Globus pallidus (tissue), 1 donor: Measurements from ENCODE around the gene AQP7.
"Not testable (repeated sequence)": the region's sequence is repeated elsewhere in the genome, so short reads cannot be mapped to it uniquely, and the experiment has no call there.

Experiments
- DNase-seq: peaks from one replicate; pipeline ENCODE4 v3.0.0-alpha.2; 2015; ENCODE audit warnings: low spot score

AQP7 gene

DNA sequence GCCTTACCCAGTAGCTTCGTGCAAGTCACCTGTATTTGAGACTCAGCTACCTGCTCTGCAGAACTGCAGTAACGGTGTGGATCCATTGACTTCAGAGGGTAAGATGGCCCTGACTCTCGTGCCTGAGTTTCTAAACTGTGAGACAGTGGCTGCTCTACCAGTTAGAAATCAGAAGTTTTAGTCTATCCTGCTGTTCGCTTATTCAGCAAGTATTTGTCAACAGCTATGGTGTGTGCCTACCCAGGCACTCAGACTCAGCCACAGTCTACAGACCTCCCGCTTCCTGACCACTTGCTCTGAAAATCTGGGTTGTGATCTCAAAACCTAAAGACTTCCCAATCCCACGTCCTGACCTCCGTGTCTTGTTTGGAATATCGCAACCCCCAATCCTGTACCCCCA, 31.5 kb upstream of the AQP7 start:
- DNase-seq: no peak

DNA sequence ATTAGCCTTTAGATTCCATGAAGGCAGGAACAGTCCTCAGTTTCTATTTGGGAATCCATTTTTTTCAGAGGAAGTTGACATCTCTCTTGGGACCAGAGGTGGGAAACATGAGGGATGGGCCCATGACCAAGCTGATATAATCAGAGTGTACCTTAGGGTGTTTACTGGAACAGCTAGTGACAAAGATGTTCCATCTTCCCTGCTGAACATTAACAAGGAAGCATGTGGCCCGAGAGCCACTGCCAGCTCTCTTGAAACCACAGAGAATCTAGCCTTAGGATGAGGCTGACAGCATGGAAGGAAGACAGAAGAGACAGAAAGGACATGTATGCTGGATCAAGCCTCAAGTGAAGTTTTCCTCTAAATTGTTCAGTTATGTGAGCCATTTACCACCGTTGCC, 29.1 kb upstream of the AQP7 start:
- DNase-seq: no peak

DNA sequence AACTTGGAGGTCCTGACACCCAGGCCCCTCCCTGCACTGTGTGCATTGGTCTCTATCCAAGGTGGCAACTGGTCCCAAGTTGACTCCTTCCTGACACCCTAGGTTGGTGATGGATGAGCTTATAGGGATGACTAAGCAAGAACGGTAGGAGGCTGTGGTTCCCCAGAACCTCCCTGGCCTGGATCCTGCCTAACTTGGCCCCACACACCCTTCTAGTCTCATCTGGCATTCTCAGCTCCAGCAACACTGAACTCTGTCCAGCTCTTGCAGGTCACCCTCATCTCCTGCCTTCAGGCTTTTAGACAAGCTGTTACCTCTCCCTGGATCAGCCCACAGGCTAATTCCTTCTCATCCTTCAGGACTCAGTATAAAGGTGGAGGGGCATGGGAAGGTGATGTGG, 28.6 kb upstream of the AQP7 start:
- no peak for DNase-seq

DNA sequence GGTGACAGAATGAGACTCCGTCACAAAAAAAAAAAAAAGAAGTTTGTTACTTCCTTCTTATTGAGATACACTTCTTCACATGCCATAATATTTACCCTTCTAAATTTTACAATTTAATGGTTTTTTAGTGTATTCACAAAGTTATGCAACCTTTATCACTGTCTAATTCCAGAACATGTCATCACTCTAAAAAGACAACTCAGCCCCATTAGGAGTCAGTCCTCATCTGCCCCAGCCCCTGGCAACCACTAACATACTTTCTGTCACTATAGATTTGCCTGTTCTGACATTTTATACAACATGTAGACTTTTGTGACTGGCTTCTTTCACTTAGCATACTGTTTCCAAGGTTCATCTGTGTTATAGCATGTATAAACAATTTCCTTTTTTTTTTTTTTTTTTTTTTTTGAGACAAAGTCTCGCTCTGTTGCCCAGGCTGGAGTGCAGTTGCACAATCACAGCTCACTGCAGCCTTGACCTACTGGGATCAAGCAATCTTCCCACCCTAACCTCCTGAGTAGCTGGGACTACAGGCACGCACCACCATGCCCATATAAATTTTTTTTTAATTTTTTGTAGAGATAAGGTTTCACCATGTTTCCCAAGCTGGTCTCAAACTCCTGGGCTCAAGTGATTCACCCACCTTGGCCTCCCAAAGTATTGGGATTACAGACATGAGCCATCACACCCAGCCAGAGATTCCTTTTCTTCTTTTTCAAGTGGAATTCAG, 27.1 kb upstream of the AQP7 start:
- no peak for DNase-seq

DNA sequence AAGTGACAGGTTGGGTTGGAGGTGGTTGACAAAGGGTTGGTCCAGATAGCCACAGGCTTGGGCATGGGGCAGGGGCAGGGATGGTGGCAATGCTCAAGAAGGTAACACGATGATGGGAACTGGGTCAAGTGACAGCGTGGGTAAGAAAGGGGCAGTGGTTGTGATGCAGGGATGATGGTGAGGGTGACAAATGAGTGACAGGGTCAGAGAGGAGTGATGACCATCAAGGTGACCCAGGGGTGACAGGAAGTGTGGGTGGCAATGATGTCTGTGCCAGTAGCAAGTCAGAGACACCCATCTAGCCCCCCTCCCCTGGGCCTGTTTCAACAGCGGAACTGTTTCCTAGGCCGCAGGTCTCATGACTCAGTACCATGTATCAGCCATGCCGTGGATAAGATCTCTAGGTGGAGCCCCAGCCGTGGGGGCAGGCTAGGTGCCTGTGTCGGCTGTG, 24.5 kb upstream of the AQP7 start:
- DNase-seq: no peak

DNA sequence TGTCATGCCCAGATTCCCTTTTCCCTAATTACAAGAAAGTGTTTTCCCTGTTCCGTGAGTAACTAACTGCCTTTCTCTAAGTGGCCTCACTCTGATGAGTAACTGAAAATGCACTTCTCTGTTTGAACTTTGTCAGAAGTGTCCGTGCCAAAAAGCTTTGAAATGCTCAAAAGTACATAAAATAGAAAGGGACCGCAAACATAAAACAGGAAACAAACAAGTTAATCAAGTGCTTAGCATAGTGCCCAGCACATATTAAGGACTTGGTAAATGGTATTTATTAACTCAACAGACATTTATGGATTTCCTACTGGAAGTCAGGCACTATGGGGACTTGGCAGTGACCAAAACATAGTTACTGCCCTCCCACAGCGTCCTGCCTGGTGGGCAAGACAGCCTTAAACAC, 22.8 kb upstream of the AQP7 start:
- no peak for DNase-seq

DNA sequence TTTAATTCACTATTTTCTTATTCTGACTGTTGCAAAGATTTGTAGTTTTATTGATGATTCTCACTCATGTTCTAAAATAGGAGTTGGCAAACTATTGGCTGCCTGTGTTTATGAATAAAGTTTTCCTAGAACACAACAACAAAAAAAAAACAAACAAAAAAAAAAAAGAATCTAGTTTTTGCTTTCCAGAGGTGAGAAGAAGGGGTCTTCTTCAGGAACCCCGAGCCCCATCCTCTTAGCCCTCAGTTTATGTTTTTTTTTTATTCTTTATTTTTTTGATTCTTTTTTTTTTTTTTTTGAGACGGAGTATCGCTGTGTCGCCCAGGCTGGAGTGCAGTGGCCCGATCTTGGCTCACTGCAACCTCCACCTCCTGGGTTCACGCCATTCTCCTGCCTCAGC, 22.1 kb upstream of the AQP7 start:
- not testable (repeated sequence) for DNase-seq

DNA sequence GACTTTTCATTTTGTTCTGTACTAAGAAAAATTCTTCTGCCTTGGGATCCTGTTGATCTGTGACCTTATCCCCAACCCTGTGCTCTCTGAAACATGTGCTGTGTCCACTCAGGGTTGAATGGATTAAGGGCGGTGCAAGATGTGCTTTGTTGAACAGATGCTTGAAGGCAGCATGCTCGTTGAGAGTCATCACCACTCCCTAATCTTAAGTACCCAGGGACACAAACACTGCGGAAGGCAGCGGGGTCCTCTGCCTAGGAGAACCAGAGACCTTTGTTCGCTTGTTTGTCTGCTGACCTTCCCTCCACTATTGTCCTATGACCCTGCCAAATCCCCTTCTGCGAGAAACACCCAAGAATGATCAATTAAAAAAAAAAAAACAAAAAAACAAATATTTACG, 21.7 kb upstream of the AQP7 start:
- not testable (repeated sequence) for DNase-seq

DNA sequence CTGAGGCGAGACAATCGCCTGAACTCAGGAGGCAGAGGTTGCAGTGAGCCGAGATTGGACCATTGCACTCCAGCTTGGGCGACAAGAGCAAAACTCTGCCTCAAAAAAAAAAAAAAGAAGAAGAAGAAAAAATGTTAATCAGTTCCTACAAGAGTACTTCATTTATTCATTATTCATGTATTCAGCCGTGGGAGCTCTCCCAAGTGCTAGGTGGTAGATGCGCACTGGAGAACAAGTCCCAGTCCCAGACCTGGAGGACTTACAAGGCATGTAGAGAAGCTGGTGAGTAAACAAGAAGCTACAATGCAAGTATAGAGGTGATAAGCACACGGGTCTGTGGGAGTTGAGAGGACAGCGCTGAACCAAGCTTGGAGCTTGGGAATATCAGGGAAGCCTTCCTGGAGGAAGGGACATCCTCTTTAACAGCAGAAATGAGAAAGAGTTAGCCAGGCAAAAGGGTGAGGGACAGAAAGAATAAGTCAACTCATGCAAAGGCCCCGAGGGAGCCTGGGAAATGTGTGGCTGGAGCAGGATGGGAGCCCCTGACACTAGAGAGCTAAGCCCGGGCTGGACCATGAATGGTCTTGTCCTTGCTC, 17.4 kb upstream of the AQP7 start:
- no peak for DNase-seq

DNA sequence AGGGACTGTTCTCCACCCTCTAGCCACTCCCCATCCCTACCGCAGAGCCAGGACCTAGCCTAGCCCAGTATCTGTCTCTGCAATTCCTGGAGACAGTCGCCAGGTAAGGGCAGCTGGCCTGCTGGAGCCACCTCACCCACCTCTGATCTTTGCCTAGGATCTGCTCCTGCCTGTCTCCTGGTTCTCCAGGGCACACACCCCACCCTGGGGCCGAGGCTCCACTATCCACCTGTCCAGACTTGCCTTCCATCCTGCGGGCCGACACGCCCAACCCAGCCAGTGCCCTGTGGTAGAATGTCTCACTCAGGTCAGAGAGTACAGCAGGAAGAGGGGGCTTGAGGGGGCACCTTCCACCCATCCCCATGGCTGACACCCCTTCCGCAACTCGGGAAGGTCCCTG, 15.7 kb upstream of the AQP7 start:
- no peak for DNase-seq

DNA sequence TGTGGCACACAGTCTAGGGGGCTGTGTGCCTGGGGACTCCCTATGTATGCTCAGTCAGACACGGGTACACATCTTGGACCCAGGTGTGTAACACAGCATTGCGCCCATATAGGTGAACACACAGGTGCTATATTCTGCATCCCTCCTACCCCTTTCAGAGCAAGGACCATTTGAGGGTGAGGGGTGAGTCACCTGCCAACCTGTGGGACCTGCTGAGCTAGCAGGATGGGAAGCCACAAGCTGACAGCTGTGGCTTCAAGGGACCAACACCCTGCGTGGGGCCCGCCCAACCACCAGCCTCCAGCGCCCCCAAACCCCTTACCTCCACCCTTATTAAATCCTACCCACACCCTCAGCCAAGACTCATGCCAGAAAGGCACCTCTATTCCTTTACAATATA, 14.6 kb upstream of the AQP7 start:
- DNase-seq: no peak

DNA sequence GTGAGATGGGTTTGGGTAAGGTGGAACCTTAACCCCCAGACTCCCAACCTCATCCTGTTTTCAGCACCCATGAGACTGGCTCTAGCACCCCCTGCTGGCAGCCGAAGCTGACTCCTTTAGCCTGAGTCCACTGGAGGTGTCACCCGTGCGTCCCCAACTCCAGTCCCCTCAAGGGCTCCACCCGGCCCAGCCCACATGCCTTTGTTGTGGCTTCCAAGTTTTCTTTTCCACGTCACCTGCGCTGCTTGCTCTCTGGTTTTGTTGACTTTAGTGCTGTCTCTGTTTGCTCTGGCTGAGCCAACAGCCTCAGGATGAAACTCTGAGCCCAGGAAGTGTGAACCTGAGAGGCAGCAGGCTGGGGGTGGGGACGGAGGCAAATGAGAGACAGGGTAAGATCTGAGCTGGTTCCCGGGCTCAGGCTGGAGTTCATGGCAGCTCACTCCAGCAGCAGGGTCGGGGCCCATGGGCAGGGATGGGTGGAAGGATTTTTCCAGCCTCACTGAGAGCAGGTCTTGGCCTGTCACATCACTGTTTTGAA, 13.2 kb upstream of the AQP7 start:
- DNase-seq: peak; percentile 28

DNA sequence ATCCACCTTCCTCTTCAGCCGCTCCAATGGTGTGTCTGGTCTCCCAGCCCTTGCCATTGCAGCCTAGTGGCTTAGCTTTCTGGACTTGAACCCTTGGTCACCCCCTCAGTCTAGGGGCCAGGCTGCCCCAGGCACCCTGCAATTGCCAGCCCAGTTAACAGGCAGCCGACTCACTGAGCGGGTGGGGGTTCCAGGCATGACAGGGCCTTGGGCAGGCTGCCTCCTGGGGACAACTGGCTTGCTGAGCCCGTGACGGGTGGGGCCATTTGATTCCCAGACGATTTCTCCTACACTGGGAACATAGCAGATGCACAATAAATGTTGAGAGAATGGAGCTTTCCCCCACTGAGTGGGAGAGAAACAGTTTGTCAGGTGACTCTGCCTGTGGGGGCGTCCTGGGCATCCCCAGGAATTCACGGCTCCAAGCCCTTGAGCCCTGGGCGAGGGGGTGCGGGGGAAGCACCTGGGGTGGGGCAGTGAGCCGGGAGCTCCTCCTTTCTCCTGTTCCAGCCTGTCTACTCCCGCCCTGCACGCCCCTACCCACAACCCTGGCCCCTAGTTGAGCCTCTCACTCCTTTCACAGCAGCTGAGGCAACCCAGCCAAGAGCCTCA, 12.6 kb upstream of the AQP7 start:
- DNase-seq: no peak

DNA sequence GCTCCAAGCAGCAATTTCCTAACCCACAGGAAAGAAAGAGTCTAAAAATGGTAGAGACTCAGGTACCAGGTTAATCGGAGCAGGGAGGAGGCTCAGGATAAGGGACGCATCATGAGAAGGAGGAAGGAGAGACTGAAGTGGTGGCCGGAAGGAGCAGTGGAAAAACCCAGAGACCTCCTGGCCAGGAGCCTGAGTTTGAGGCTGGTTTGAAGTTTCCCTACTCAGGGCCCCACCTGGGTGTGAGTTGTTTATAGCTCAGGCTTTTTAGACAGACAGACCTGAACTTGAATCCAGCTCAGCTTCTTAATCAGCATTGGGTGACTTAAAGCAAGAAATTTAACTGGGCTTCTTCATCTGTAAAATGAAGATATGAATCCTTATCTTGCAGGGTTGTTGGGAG, 11.9 kb upstream of the AQP7 start:
- DNase-seq: no peak

DNA sequence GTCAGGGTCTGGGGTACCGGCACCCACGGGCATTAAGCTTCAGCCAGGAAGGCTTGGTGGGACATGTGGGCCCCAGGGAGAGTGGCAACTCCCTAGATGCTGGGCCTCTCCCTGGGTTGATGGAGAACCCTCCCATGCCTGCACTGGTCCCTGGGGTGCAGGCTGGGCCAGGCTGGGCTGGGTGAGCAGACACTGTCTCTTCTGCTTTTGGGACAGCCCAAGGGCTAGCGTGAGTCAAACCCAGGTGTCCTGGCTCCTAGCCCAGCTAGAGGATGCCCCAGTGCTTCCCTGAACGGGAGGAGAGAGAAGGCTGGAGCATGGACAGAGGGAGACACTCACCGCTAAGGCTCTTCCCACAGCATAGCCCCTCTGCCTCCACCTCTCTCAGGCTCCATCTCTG, 5.7 kb upstream of the AQP7 start:
- no peak for DNase-seq

DNA sequence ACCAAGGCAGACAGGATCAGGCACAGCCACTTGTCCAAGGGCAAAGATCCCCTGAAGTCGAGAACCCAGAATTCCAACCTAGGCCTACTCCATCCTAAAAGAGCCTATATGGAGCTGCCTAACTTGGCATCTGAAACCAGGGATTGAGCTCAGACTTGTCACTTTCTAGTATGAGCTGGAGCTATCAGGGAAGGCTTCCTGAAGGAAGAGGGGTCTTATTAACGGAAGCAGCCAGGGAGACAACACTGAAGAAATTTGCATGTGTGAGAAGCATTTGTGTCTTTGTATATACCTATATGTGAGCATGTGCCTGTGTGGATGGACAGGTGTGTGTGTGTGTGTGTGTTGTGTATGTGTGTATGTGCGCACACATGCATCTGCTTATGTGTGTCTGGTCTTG, 4.7 kb upstream of the AQP7 start:
- DNase-seq: no peak

DNA sequence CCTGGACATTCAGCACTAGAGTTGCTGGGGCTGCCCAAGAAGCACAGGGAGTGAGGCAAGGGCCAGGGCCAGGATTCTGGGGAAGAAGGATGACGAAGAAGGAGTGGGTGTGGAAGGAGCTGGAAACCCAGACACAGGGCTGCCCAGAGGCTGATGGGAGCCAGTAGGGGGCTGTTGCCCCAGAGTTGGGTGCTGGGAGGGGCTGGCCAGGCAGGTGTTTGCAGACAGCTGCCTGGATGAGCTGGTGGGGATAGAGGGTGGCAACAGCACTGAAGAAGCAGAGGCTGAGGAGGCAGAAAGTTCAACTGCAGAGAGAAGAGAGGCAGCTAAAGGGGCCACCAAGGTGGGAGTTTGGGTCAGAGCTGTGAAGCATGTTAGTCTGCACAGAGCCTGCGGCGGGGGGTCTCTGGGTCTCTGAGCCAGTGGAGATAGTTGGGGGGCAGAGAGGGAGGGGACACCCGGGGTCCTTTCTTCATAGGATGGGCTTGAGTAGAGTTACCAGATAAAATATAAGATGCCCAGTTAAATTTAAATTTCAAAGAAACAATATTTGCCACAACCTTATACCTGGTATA, 2.5 kb upstream of the AQP7 start:
- DNase-seq: no peak

DNA sequence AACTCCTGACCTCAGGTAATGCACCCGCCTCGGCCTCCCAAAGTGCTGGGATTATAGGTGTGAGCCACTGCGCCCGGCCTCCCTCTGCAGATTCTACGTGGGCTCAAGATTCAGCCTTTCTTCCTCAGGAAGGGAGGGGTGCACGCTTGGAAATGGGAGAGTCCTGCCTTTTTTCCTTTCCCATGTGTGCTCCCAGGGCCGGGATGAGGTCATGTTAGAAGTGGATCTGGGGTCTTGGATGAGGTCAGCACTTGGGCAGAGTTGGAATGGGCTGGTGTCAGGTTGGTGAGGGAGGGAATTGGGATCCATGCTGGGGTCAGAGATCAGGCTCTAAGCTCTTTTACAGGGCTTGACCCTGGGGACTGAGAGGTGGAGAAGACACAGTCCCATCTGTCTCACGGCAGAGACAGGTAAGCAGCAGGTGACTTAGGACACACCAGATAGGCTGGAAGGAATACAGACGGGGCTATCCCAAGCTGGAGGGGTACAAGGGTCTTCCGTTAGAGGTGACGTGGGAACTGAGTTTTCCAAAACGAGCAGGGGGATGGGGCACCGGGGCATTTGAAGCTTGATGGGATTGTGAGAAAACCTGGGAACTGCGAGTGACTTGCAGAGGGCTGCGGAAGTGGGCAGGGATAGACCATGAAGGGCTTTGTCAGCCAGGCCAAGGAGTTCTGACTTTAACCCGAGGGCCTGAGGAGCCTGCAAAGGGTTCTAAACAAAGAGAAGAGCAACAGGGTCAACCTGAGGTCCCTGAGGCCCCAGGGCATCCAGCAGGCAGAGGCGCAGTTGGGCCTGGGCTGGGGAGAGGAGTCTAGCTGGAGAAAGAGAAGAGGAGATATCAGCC, 1.8 kb upstream of the AQP7 start:
- DNase-seq: no peak

DNA sequence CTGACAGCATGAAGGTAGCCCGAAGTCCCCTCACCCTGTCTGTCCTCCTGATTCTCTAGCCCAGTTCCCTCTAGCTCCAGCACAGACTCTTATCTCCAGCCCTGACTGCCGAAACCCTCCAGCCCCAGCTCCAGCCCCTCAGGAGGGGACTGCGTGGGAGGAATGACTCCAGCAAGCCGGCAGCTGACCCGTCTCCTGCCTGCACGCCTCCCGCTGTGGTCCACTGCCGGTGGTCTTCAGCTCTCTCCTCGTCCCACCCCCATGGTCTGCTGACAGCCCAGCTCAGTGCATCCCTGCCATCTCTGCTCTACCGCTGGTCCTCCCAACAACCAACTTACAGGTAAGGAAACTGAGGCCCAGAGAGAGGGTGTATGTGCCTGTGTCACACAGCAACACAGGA, 559 bp downstream of the AQP7 start:
- not testable (repeated sequence) for DNase-seq

DNA sequence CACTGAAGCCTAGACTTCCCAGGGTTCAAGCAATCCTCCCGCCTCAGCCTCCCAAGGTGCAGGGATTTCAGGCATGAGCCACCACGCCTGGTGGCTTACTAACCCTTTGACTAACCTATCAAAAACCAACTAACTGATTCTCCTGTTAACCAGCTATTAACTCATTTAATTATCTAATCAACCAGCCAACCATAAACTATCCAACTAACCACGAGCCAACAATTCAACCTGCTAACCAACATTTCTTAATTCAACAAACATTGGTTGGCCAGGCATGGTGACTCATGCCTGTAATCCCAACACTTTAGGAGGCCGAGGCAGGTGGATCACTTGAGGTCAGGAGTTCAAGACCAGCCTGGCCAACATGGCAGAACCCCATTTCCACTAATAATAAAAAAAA, 3.3 kb downstream of the AQP7 start:
- not testable (repeated sequence) for DNase-seq

DNA sequence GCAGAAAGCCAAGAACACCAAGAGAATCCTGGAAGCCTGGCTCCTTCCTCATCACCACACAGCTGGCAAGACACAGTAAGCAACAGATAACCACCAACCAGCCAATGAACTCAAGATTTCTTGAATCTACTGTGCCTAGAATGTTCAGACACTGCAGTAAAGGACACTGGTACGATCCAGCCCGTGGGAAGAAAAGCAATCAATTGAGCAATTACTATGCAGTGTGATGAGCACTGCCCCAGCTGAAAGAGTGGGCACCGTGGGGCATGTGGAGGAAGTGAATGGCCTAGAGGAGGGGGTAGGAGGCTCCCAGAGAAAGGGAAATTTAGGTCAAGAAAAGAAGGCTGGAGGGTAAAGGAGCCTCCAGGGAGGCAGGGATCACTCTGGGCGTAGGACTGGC, 4.6 kb downstream of the AQP7 start:
- not testable (repeated sequence) for DNase-seq
